ENCODE data around the gene ADAMTS8.

The ADAMTS8 gene

DNA sequence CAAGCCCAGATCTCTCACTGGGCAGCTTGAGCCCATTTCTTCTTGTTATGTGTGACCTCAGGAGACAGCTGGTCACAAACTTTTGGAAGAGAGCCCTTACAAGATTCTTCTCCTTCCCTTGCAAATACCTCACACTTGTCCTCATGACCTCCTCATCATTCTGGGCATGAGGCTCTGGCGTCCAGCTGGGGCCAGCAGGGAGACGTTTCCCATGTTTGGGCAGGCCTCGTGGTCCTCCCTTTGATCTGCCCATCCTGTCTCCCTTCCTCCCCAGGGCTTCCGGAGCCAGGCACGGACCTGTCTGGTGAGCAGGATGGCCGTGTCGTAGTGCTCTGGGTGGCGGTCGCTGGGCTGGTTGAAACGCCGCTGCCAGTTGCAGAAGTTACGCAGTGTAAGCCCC is 9.7 kb downstream of the ADAMTS8 start:
- DNase-seq = no peak

DNA sequence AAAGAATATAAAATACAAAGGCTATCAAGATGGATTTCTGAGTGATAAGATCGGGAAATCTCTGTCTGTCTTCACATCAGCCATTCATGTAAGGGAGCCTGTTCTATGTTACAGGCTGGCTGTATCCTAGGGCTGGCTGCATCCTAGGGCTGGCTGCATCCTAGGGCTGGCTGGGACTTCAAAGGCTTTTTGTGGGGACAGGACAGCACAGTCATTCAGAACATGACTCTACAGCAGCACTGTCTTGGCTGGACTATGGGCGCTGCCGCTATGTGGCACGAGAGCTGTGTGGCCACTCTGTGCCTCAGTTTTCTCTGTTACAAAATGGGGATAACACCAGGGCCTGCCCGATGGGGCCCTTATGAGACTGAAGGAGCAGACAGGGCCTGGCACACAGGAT is 10.2 kb downstream of the ADAMTS8 start:
- no peak for DNase-seq

DNA sequence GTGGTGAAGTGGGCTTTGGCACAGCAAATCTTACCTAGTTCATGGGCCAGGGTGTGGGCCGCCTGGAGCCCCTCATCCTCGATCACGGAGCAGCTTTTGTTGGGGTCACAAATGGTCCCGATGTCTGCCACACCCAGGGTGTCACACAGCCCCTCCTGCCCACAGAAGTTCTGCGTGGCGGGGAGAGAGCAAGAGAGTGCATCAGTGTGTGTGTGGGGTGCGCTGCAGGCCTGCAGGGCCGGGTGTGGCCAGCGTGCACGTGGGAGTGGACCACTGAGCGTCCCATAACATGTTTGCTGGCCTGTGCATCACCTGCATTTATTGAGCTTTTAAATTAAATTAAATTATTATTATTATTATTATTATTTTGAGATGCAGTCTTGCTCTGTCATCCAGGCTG is 11.5 kb downstream of the ADAMTS8 start:
- DNase-seq = no peak

GRCh38 chr11:130416530-130416882 is 11.9 kb downstream of the ADAMTS8 start:
- no peak for DNase-seq

GRCh38 chr11:130415731-130416529 is 12.5 kb downstream of the ADAMTS8 start:
- DNase-seq = no peak

DNA sequence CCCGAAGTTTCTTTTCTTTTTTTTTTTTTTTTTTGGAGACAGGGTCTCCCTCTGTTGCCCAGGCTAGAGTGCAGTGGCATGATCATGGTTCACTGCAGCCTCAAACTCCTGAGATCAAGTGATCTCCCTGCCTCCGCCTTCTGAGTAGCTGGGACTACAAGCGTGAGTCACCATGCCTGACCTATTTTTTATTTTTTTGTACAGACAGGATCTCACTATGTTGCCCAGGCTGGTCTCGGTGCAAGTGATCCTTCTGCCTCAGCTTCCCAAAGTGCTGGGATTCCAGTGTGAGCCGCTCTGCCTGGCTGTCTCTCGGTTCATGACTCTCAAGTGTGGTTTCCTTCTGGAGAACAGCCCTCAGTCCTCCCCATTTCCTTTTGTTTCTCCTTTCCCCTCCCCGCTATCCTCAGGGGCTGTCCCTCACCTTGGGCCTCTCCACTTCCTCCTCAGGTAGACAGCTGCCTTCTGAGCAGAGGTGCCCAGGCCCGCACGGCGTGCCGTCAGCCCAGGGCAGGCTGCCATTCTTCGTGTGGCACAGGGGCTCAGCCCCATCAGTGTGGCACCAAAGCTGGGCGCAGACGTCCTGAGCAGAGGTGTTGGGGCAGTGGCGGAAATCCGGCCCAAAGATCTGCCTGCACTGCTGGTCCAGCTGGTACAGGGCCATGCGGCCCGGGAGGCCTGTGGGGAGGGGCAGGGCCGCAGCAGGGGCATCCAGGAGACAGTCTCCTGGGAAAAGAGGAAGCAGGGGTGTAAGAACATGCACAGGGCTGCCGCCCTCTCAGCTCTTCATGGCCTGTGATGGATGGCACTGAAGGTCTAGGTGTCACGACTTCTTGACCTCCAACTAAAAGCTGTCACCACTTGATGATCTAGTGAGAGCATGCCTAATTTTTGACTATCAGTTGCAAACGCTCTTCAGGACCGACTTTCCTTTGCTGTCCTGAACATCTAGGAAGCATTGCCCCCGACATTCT is 14.0 kb downstream of the ADAMTS8 start:
- DNase-seq = no peak

DNA sequence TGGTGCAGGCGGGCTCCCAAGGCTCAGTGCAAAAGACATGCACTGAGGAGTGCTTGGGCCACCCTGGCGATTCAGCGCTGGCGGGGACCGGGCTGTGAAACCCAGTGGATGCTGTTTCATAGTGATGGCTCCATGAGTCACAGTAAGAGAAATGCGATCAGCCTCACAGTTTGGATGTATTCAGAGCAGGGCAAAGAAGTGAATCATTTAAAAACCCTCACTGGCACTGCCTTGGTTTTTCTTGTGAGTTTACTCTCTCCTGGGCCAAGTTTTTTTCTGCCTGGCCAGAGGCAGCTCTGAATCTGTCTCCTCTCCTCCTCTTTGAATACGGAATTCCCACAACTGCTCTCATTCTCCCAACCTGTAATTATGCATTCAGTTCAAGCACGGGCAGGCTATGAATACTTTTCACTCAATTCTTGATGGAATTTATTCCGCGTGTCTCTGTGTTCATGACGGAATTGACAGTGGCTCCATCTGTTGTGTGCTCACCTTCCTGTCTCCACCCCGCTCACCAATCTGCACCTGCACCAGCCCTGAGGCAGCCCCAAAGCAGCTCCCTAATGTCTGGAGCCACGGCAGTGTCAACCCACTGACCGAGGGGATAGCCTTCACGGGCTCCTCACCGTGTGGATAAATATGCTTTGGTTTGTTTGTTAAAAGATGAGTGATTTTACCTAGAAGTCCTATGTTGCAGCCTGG is 14.9 kb downstream of the ADAMTS8 start:
- no peak for DNase-seq

DNA sequence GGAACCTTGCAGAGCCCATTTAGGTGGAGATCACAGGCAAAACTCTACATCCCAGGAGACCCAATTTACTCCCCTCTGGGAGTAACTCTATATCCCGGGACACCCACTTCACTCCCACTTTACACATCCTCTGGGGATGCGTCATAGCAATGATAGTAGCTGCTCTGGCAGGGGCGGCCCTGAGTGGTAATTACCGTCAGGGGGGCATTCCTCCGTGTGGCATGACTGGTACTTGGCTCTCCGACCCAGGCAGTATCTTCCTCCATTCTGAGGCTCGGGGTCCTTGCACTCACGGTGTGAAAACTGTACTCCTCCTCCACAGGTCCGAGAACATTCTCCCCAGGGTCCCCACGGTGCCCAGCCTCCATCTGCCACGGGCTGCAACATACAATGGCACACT is 17.2 kb downstream of the ADAMTS8 start:
- no peak for DNase-seq

DNA sequence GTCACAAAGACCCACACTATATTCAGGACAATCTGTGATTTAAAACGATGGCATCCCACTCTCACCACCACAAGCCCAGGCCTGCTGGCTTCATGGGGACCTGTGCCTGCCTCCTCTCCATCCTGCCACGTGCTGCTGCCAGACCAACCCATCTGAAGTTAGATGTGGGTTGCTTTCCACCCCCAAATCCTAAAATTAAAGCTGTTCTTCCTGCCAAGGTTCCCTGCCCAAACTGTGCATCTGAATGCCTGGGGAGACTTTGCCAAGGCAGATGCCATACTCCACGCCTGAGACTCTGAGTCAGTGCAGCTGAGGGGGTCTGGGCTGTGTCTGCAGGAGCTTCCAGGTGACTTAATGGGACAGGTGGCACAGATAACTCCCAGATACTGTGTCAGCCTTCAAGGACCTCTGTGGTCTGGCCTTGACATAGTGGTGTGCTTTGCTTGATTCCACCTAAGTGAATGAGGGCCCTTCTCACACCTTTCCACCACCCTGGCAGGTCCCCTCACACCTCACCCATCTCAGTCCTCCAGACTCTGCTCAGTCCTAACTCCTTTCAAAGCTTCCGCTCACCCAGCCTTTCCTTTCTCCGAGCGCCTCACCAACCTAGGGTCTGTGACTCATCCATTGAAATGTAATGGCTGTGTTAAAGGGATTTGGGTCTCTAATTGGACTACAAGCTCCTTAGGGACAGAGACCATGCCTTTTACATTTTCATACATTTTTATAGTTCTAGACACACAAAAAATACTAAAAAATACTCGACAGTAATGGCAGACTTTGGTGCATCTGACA is 18.6 kb downstream of the ADAMTS8 start:
- no peak for DNase-seq

GRCh38 chr11:130408901-130409300 is 19.5 kb downstream of the ADAMTS8 start:
- no peak for DNase-seq

DNA sequence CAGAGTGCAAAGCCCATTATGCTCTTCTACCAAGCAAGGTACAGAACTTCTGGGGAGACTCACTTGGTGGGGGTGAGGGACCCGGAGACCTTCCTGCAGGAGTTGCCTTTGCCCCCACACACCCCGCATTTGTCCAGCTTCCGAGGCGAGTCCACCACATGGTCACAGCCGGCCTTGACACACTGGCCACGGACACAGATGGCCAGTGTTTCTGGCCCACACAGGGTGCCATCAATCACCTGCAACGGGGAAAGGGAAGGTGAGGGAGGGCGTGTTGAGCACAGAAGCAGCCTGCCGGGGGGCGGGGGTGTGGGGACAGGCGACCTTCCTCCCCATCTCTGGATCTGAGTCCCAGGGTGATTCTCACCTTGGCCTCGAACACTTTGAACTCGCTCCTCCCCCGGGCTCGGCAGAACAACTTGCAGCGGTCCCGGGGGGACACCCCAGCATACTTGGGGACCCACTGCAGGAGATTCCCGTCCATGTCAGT is 20.0 kb downstream of the ADAMTS8 start:
- DNase-seq = no peak

- DNase-seq = no peak
These were observed 20.4 kb downstream of the ADAMTS8 start for GRCh38 chr11:130407978-130408377.

DNA sequence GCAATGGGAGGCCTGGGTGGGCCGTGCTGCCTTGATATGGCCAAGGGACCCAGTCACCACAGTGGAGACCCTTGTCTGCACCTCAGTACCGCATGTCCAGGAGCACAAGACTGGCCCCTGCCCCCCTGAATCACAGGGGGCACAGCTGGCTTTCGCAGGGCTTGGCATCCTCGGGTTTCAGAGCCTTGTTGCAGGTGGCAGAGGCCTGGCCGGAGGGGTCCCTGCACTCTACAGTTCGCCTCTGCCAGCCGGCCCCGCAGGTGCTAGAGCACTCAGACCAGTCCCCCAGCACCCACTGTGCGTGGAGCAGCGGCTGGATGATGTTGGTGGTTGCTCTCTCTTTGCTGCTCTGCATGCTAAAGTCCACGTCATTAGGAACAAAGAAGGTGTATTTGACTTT is 23.0 kb downstream of the ADAMTS8 start:
- DNase-seq = no peak

DNA sequence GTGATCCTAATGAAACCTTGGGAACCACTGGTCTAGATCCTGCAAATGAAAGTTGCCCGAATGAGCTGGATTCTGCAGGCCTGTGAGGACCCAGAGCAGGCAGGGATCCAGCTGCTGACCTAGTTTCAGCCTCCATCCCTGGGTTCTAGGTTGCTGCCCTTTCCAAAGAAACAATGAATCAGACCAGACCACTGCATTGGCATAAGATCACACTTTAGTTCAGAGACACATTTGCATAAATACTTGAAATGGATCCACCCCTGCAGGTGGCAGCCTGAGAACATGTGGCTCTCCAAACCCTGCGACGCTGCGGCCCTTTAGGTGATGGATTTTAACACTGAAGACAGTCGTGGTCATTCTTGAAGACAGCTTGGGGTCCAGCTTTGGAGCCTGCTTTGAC is 23.7 kb downstream of the ADAMTS8 start:
- no peak for DNase-seq

- no peak for DNase-seq
These were observed 24.4 kb downstream of the ADAMTS8 start for GRCh38 chr11:130403967-130404366.

DNA sequence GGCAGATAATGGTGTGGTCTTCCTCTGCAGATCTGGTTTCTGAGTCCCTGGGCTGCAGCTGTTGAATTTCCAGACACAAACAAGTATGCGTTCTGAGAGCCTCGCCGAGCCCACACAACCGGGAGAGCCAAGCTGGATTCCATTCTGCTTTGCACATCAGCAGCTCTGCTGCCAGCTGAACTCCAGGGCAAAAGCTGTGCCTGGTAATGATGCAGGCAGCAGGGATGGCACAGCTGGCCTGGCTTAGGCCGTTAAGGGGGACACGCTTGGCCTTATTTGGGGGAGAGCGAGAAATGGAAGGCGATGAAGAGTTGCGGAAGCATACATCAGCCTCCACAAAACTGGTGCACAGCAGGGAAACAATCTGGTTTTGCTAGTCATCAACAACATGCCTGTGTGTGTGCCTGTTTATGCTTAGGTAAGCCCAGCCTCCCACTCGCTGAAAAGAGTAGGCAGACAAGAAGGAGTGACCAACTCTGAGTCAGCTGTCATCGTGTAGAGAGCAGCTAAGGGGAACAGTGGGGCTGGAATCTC is 25.1 kb downstream of the ADAMTS8 start:
- no peak for DNase-seq

GRCh38 chr11:130402570-130402969 is 25.8 kb downstream of the ADAMTS8 start:
- DNase-seq = no peak

- DNase-seq = no peak
These were observed 27.5 kb downstream of the ADAMTS8 start for GRCh38 chr11:130400781-130401483.

DNA sequence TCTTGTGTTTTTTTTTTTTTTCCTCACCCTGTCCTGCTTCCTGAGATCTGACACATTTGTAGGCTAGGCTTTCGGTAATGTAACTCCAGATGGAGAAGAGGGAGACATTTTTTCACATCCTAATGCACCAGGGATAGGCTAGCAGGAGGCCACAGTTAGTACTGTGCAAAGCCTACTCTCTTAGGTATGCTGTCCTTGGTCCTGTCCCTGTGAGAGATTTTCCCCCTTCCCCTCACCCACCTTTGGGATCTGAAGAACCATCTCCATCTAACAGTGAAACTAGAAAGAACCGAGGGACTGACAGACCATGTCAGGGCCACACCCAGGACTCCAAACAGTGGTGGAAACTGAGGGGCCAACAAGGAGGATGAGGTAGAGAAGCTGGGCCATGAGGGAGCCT is 29.2 kb downstream of the ADAMTS8 start:
- no peak for DNase-seq

- no peak for DNase-seq
These were observed 30.6 kb downstream of the ADAMTS8 start for GRCh38 chr11:130397780-130398179.

GRCh38 chr11:130396965-130397364 is 31.4 kb downstream of the ADAMTS8 start:
- DNase-seq = no peak

All from CD4-positive, alpha-beta T cell treated with Interferon alpha-2 for 1 hour (primary cell).